Renal cortex interstitium (tissue), 15 donors: ENCODE measurements around the gene FBLN2. TPM values are rescaled to one million over a fixed set of nuclear protein-coding genes. Genes with fewer than 3 reads are reported as not detected.
A peak's percentile ranks its signal among the peaks of the same experiment; 100 is the strongest.
"Not testable (repeated sequence)": the region's sequence is repeated elsewhere in the genome, so short reads cannot be mapped to it uniquely, and the experiment has no call there.

Source experiments
- DNase-seq, 11 donors: peaks; one replicate each; pipeline ENCODE4 v3.0.0-alpha.2; 2013; ENCODE audit warnings: low read depth in 9 of 11, low spot score in 4 of 11; ENCODE audit errors: extremely low read depth in 1 of 11
- long read RNA-seq, 16 experiments: transcript quantifications; one replicate each; lab custom pipeline, GENCODE V29; 2026
- polyA plus RNA-seq, 3 donors: library from polyadenylated mRNA; unstranded; fragments of 120-200 nt; gene quantifications; one replicate each; pipeline ENCODE4 v1.2.1, GENCODE V29; 2013; ENCODE audit not compliant: insufficient read length in 3 of 3

FBLN2 gene
- 10 to 100 TPM; 20.0 to 33.8 (median 23.2) TPM for polyA plus RNA-seq
- long read RNA-seq, donor 1, full-length matches to known transcripts = 2 of 8 reads
- long read RNA-seq, donor 1, partial matches to known transcripts = 6 of 8 reads
- long read RNA-seq, donor 1, other reads (novel, unspliced or antisense) = 0 of 8 reads
- long read RNA-seq, donor 2, partial matches to known transcripts = 25 of 26 reads
- long read RNA-seq, donor 2, other reads (novel, unspliced or antisense) = 0 of 26 reads
- long read RNA-seq, donor 3, full-length matches to known transcripts = 4 of 14 reads
- long read RNA-seq, donor 3, partial matches to known transcripts = 10 of 14 reads
- long read RNA-seq, donor 3, other reads (novel, unspliced or antisense) = 0 of 14 reads
- long read RNA-seq, donor 4, full-length matches to known transcripts = 4 of 11 reads
- long read RNA-seq, donor 4, partial matches to known transcripts = 7 of 11 reads
- long read RNA-seq, donor 4, other reads (novel, unspliced or antisense) = 0 of 11 reads
- long read RNA-seq, donor 5 = 0 reads
- long read RNA-seq, donor 6, full-length matches to known transcripts = 1 of 6 reads
- long read RNA-seq, donor 6, partial matches to known transcripts = 5 of 6 reads
- long read RNA-seq, donor 6, other reads (novel, unspliced or antisense) = 0 of 6 reads
- long read RNA-seq, donor 7, full-length matches to known transcripts = 1 of 1 reads
- long read RNA-seq, donor 7, partial matches to known transcripts = 0 of 1 reads
- long read RNA-seq, donor 7, other reads (novel, unspliced or antisense) = 0 of 1 reads
- long read RNA-seq, donor 8, full-length matches to known transcripts = 5 of 12 reads
- long read RNA-seq, donor 8, partial matches to known transcripts = 7 of 12 reads
- long read RNA-seq, donor 8, other reads (novel, unspliced or antisense) = 0 of 12 reads
- long read RNA-seq, donor 9, full-length matches to known transcripts = 1 of 1 reads
- long read RNA-seq, donor 9, partial matches to known transcripts = 0 of 1 reads
- long read RNA-seq, donor 9, other reads (novel, unspliced or antisense) = 0 of 1 reads
- long read RNA-seq, donor 10, full-length matches to known transcripts = 4 of 9 reads
- long read RNA-seq, donor 10, partial matches to known transcripts = 5 of 9 reads
- long read RNA-seq, donor 10, other reads (novel, unspliced or antisense) = 0 of 9 reads
- long read RNA-seq, donor 11, full-length matches to known transcripts = 2 of 2 reads
- long read RNA-seq, donor 11, partial matches to known transcripts = 0 of 2 reads
- long read RNA-seq, donor 11, other reads (novel, unspliced or antisense) = 0 of 2 reads
- long read RNA-seq, donor 12, full-length matches to known transcripts = 1 of 1 reads
- long read RNA-seq, donor 12, partial matches to known transcripts = 0 of 1 reads
- long read RNA-seq, donor 12, other reads (novel, unspliced or antisense) = 0 of 1 reads
- long read RNA-seq, donor 13, full-length matches to known transcripts = 4 of 29 reads
- long read RNA-seq, donor 13, partial matches to known transcripts = 25 of 29 reads
- long read RNA-seq, donor 13, other reads (novel, unspliced or antisense) = 0 of 29 reads
- long read RNA-seq, donor 14, full-length matches to known transcripts = 2 of 2 reads
- long read RNA-seq, donor 14, partial matches to known transcripts = 0 of 2 reads
- long read RNA-seq, donor 14, other reads (novel, unspliced or antisense) = 0 of 2 reads
- long read RNA-seq, donor 15 = 0 reads
- long read RNA-seq, donor 16, full-length matches to known transcripts = 7 of 23 reads
- long read RNA-seq, donor 16, partial matches to known transcripts = 16 of 23 reads
- long read RNA-seq, donor 16, other reads (novel, unspliced or antisense) = 0 of 23 reads

- peak in 7 of 11 donors; percentile 27 to 56 (median 52) for DNase-seq
Measured at GRCh38 chr3:13548696-13549622, at the start of gene FBLN2. TSS of gene FBLN2 (plus strand) at chr3:13549125. CDS start at chr3:13570356, 21,231 bp downstream.

GRCh38 chr3:13499246-13499645 lies 49.7 kb upstream of the FBLN2 start:
- not testable (repeated sequence) for DNase-seq

GRCh38 chr3:13500133-13500885 lies 48.6 kb upstream of the FBLN2 start:
- DNase-seq = no peak

DNA sequence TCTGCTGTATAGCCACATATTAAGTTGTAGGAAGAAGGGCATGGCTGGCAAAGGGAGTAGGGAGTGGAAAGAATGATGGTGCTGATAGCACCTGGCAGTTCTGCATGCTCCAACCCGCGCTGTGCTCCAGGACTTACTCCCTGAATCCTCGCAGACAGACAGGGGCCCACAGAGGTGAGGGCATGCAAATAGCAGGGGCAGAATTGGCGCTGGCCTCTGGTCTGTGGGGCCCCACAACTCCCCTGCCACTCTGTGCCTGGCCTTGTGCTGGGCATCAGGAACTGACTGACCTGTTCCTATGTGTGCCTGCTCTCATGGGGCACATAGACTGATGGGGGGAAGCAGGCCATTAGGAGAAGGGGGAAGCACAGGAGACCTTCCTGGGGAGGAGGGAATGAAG lies 47.9 kb upstream of the FBLN2 start:
- no peak for DNase-seq

DNA sequence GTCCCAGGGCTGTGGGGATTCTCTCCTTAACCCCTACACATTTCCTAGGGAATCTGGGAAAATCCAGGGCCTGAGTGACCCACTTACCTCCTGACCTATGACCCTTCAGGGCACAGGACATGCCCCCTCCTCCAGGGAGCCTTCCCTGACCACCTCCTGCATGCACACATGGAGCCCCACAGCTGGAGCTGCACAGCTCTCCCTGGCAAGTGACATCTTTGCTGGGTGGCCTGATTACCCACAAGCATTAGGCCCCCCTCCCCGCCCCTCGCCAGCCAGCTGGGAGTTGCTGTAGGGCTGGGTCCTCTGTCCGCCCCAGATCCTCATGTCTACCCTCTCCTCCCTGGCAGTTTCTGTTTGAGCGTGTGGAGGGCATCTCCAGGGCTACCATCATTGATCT lies 47.4 kb upstream of the FBLN2 start:
- DNase-seq = no peak

GRCh38 chr3:13501958-13502790 lies 46.8 kb upstream of the FBLN2 start:
- DNase-seq = no peak

DNA sequence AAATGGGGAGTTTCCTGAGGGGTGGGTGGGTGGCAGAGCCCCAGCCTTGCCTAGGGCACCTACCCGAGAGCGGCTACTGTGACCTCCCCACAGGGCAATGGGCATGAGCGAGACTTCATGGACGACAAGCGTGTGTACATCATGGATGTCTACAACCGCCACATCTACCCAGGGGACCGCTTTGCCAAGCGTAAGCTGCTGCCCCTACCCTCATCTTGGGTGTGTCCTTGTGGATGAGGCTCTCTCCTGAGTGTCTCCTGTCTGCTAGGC lies 46.2 kb upstream of the FBLN2 start:
- no peak for DNase-seq

GRCh38 chr3:13504161-13504831 lies 44.6 kb upstream of the FBLN2 start:
- no peak for DNase-seq

- DNase-seq = no peak
Measured at GRCh38 chr3:13505147-13506130, 43.5 kb upstream of the FBLN2 start.

- DNase-seq = no peak
Measured at GRCh38 chr3:13506239-13506638, 42.7 kb upstream of the FBLN2 start.

GRCh38 chr3:13506680-13507079 lies 42.2 kb upstream of the FBLN2 start:
- DNase-seq = no peak

GRCh38 chr3:13507247-13507569 lies 41.7 kb upstream of the FBLN2 start:
- DNase-seq = no peak

DNA sequence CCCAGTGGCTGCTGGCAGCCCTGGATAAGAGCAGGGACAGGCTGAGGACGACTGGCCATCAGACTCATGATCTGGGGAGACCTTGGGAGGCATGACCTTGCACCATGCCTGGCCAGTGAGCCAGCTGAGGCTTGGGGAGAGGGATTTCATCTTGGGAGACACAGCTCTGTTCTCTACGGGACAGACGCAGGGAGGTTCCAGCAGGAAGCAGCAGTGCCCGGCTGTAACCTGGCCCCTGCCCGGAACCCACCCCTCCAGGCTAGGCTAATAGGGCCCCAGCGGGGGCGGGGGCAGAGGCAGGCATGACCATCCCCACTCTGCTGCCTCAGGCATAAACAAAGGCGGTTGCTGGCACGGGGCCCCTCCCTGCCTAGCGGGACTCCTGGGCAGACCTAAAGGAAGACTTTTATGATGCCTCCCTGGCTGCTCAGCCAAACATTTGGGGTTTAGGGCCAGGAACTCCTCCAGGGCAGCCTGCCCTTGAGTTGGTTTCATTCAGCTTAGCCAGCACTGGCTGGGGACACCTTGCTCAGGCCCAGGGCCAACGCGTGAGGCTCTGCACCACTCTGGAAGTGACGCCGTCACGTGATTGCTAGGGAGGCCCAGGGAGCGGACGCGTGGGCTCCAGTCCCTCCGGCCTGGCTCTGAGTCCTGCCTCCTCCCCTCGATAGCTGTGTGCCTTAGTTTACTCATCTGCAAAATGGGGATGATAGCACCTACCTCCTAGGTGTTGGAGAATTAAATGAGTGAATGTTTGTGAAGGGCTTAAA lies 41.2 kb upstream of the FBLN2 start:
- no peak for DNase-seq

GRCh38 chr3:13508496-13508895 lies 40.4 kb upstream of the FBLN2 start:
- no peak for DNase-seq
